Osteoblast (primary cell): ENCODE results near the gene ACACA. TPM values are rescaled to one million over a fixed set of nuclear protein-coding genes. Genes with fewer than 3 reads are reported as not detected.

Source experiments
- DNase-seq: peaks from one replicate; pipeline ENCODE4 v3.0.0; 2011; ENCODE audit warnings: low spot score, mixed read lengths; ENCODE audit not compliant: insufficient read length; ENCODE audit errors: missing footprints
- H2AFZ ChIP-seq: 2 replicates; pipeline ENCODE4 v1.6.0; 2011; ENCODE audit warnings: mild to moderate bottlenecking, low read length
- H3K27ac ChIP-seq: 2 replicates; pipeline ENCODE4 v1.5.1; 2011; ENCODE audit warnings: mild to moderate bottlenecking, low read depth, low read length, moderate library complexity
- H3K27me3 ChIP-seq: 2 replicates; pipeline ENCODE4 v1.6.0; 2012; ENCODE audit warnings: mild to moderate bottlenecking, control low read depth, inconsistent platforms, low read length, moderate library complexity; ENCODE audit not compliant: insufficient read depth
- H3K36me3 ChIP-seq: 2 replicates; pipeline ENCODE4 v1.5.1; 2011; ENCODE audit warnings: mild to moderate bottlenecking, low read length, control low read depth, moderate library complexity; ENCODE audit not compliant: insufficient read depth
- H3K4me1 ChIP-seq: 2 replicates; pipeline ENCODE4 v1.5.1; 2011; ENCODE audit warnings: mild to moderate bottlenecking, low read length, control low read depth, moderate library complexity; ENCODE audit not compliant: insufficient read depth
- H3K4me2 ChIP-seq: 2 replicates; pipeline ENCODE4 v1.6.0; 2011; ENCODE audit warnings: mild to moderate bottlenecking, low read length; ENCODE audit not compliant: insufficient read depth
- H3K4me3 ChIP-seq: fragments of 200-600 bp; sonication (generic); 3 replicates; pipeline ENCODE4 v1.5.1; 2012; ENCODE audit warnings: mild to moderate bottlenecking, low read length, inconsistent platforms; ENCODE audit not compliant: insufficient read depth
- H3K79me2 ChIP-seq: 2 replicates; pipeline ENCODE4 v1.6.0; 2012; ENCODE audit warnings: mild to moderate bottlenecking, low read length, control low read depth, inconsistent platforms; ENCODE audit not compliant: insufficient read depth
- H3K9me3 ChIP-seq: 2 replicates; pipeline ENCODE4 v1.5.1; 2011; ENCODE audit warnings: low read depth, low read length, control low read depth
- H4K20me1 ChIP-seq: 2 replicates; pipeline ENCODE4 v1.6.0; 2012; ENCODE audit warnings: mild to moderate bottlenecking, low read length, control low read depth; ENCODE audit not compliant: insufficient read depth
- CTCF ChIP-seq: IDR thresholded peaks from 2 replicates; pipeline ENCODE4 v1.5.1; 2011; ENCODE audit warnings: mild to moderate bottlenecking, low read depth, low read length, moderate library complexity; ENCODE audit errors: extremely low read depth
- total RNA-seq: library from RNA; depleted of rRNA; stranded (reverse); fragments of >200 nt; gene quantifications from 2 replicates; pipeline ENCODE4 v1.2.3, GENCODE V29; 2012

ACACA gene
- total RNA-seq, 1 donor: 78.9 TPM

GRCh38 chr17:37293770-37294169 lies 112.9 kb downstream of the ACACA start:
- Histone ChIP-seq H4K20me1 (no peaks in the 10 kb centered on the region), H3K4me3 (no peak overlapping the region), H3K36me3 (no peaks in the 10 kb centered on the region), H3K27ac (no peak overlapping the region), H2AFZ (no peak overlapping the region), H3K4me2 (no peak overlapping the region), H3K79me2 (peaks cover 3% of the 10 kb centered on the region), H3K9me3 (no peaks in the 10 kb centered on the region), H3K4me1 (peaks cover 2% of the 10 kb centered on the region), H3K27me3 (no peaks in the 10 kb centered on the region)
- no peak for TF ChIP-seq CTCF
- DNase-seq: no peak

GRCh38 chr17:37292429-37293139 lies 114.1 kb downstream of the ACACA start:
- no peak for DNase-seq
- no peaks in the 10 kb centered on the region for H3K36me3 ChIP-seq
- no peak overlapping the region for H3K4me3 ChIP-seq
- no peaks in the 10 kb centered on the region for H3K4me1 ChIP-seq
- H3K27ac ChIP-seq: no peak overlapping the region
- TF ChIP-seq CTCF: no peak
- H3K79me2 ChIP-seq: peaks cover 3% of the 10 kb centered on the region
- H3K9me3 ChIP-seq: no peaks in the 10 kb centered on the region
- H3K27me3 ChIP-seq: no peaks in the 10 kb centered on the region
- no peak overlapping the region for H2AFZ ChIP-seq
- H4K20me1 ChIP-seq: no peaks in the 10 kb centered on the region
- H3K4me2 ChIP-seq: no peak overlapping the region

GRCh38 chr17:37291351-37291750 lies 115.3 kb downstream of the ACACA start:
- Histone ChIP-seq H3K27me3 (no peaks in the 10 kb centered on the region), H4K20me1 (no peaks in the 10 kb centered on the region), H3K27ac (no peak overlapping the region), H2AFZ (no peak overlapping the region), H3K79me2 (peaks cover 3% of the 10 kb centered on the region), H3K36me3 (no peaks in the 10 kb centered on the region), H3K4me1 (no peaks in the 10 kb centered on the region), H3K4me2 (no peak overlapping the region), H3K4me3 (no peak overlapping the region), H3K9me3 (no peaks in the 10 kb centered on the region)
- no peak for TF ChIP-seq CTCF
- DNase-seq: no peak

- DNase-seq: no peak
- H3K4me3 ChIP-seq: no peak overlapping the region
- H3K79me2 ChIP-seq: peaks cover 3% of the 10 kb centered on the region
- TF ChIP-seq CTCF: no peak
- peaks cover 6% of the 10 kb centered on the region for H4K20me1 ChIP-seq
- peaks cover 13% of the 10 kb centered on the region for H3K4me1 ChIP-seq
- no peak overlapping the region for H2AFZ ChIP-seq
- peaks cover 14% of the 10 kb centered on the region for H3K36me3 ChIP-seq
- no peaks in the 10 kb centered on the region for H3K9me3 ChIP-seq
- no peak overlapping the region for H3K27ac ChIP-seq
- H3K4me2 ChIP-seq: no peak overlapping the region
- H3K27me3 ChIP-seq: no peaks in the 10 kb centered on the region
Observed at GRCh38 chr17:37286430-37286829, 120.2 kb downstream of the ACACA start.
